ENCODE data around the gene DDI2. TPM values are rescaled to one million over a fixed set of nuclear protein-coding genes. Genes with fewer than 3 reads are reported as not detected.

DDI2 gene
- total and polyA plus RNA-seq, 4 donors = 9.5 to 72.5 (median 42.0) TPM

DNA sequence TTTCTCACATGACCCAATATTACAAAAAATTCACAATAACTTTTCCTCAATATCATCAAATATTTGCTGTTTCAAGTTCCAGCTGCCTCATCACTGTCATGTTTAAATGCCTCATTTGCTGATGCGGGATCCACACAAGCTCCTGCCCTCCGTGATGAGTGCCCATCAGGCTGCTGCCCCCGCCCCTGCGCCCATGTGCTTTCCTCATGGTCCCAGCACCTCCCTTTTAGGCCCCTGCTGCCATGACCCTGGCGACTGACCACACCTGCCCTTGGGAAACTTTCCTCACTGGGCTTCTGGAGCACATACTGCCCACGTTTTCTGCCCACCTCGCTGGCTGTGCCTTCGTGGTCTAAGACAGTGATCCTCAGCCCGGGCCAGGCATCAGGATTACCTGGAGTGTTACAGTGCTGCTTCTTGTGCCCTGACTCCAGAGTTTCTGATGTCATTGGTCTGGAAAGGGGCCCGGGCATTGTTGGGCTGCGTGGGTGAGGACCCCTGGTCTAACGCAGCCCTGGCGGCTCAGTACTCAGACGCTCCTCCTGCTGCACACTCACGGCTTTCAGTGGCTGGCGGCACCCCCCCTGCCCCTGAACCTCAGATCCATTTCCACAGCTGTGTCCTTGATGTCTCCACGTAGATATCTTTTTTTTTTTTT, 87.4 kb downstream of the DDI2 start:
- DNase-seq (ENCODE audit: low spot score) = no peak
- Histone ChIP-seq H3K27ac (ENCODE audit: low read depth in 1 of 2, low read length in 2 of 2) (peak overlapping the region; percentile 40 to 54), H3K36me3 (ENCODE audit: control insufficient read depth in 4 of 4, insufficient read depth in 3 of 4, low read depth in 1 of 4, low read length in 3 of 4) (peaks cover 0 to 1% (median 0%) of the 10 kb centered on the region in 4 donors), H3K4me1 (ENCODE audit: control insufficient read depth in 4 of 4, insufficient read depth in 4 of 4, low read length in 3 of 4) (peaks cover 0 to 12% (median 0%) of the 10 kb centered on the region in 4 donors), H3K4me3 (ENCODE audit: low read depth in 1 of 3, low read length in 3 of 3) (no peak overlapping the region), H3K9me3 (ENCODE audit: control insufficient read depth in 4 of 4, low read length in 3 of 4) (no peaks in the 10 kb centered on the region), H3K27me3 (ENCODE audit: control insufficient read depth in 4 of 4, insufficient read depth in 4 of 4, low read length in 3 of 4) (no peaks in the 10 kb centered on the region), H3K9ac (ENCODE audit: low read depth in 1 of 2, low read length in 2 of 2) (no peak overlapping the region)
- no peak for TF ChIP-seq GABPA (IDR thresholded peaks at IDR 0.05 in 1 of 2, conservative IDR thresholded peaks at IDR 0.05 in 1 of 2)
- no peak for TF ChIP-seq FOXA2 (IDR thresholded peaks at IDR 0.05)
- TF ChIP-seq RXRA (IDR thresholded peaks at IDR 0.05) = no peak
- TF ChIP-seq NR2F2 (IDR thresholded peaks at IDR 0.05) = no peak
- no peak for TF ChIP-seq RAD21 (IDR thresholded peaks at IDR 0.05)
- TF ChIP-seq HNF4G (IDR thresholded peaks at IDR 0.05) = no peak
- WGBS = 95% methylated on average over 17 of the region's 17 CpGs

DNA sequence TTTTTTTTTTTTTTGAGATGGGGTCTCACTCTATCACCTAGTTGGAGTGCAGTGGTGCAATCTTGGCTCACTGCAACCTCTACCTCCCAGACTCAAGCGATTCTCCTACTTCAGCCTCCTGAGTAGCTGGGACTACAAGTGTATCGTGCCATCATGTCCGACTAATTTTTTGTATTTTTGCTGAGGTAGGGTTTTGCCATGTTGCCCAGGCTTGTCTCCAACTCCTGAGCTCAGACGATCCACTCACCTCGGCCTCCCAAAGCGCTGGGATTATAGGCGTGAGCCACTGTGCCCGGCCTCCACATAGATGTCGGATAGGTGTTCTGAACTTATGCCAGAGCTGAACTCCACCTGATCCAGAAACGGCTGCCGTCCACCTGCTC, 87.9 kb downstream of the DDI2 start:
- no peaks in the 10 kb centered on the region for H3K36me3 ChIP-seq (ENCODE audit: control insufficient read depth in 4 of 4, insufficient read depth in 3 of 4, low read depth in 1 of 4, low read length in 3 of 4)
- H3K4me1 ChIP-seq (ENCODE audit: control insufficient read depth in 4 of 4, insufficient read depth in 4 of 4, low read length in 3 of 4) = peaks cover 0 to 12% (median 0%) of the 10 kb centered on the region in 4 donors
- no peaks in the 10 kb centered on the region for H3K27me3 ChIP-seq (ENCODE audit: control insufficient read depth in 4 of 4, insufficient read depth in 4 of 4, low read length in 3 of 4)
- no peak overlapping the region for H3K4me3 ChIP-seq (ENCODE audit: low read depth in 1 of 3, low read length in 3 of 3)
- H3K9me3 ChIP-seq (ENCODE audit: control insufficient read depth in 4 of 4, low read length in 3 of 4) = no peaks in the 10 kb centered on the region
- H3K9ac ChIP-seq (ENCODE audit: low read depth in 1 of 2, low read length in 2 of 2) = no peak overlapping the region
- no peak overlapping the region for H3K27ac ChIP-seq (ENCODE audit: low read depth in 1 of 2, low read length in 2 of 2)
- TF ChIP-seq FOXA2 (IDR thresholded peaks at IDR 0.05) (no peak), NR2F2 (IDR thresholded peaks at IDR 0.05) (no peak), RAD21 (IDR thresholded peaks at IDR 0.05) (no peak), JUND (IDR thresholded peaks at IDR 0.05) (no peak), YY1 (IDR thresholded peaks at IDR 0.05) (no peak), EGR1 (IDR thresholded peaks at IDR 0.05; ENCODE audit: low read depth in 2 of 2) (no peak), SP1 (IDR thresholded peaks at IDR 0.05) (no peak), TAF1 (conservative IDR thresholded peaks at IDR 0.05) (no peak), RXRA (IDR thresholded peaks at IDR 0.05) (no peak)
- TF ChIP-seq, protein P1, sequence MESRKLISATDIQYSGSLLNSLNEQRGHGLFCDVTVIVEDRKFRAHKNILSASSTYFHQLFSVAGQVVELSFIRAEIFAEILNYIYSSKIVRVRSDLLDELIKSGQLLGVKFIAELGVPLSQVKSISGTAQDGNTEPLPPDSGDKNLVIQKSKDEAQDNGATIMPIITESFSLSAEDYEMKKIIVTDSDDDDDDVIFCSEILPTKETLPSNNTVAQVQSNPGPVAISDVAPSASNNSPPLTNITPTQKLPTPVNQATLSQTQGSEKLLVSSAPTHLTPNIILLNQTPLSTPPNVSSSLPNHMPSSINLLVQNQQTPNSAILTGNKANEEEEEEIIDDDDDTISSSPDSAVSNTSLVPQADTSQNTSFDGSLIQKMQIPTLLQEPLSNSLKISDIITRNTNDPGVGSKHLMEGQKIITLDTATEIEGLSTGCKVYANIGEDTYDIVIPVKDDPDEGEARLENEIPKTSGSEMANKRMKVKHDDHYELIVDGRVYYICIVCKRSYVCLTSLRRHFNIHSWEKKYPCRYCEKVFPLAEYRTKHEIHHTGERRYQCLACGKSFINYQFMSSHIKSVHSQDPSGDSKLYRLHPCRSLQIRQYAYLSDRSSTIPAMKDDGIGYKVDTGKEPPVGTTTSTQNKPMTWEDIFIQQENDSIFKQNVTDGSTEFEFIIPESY (IDR thresholded peaks at IDR 0.05) = no peak
- TF ChIP-seq, protein P2, sequence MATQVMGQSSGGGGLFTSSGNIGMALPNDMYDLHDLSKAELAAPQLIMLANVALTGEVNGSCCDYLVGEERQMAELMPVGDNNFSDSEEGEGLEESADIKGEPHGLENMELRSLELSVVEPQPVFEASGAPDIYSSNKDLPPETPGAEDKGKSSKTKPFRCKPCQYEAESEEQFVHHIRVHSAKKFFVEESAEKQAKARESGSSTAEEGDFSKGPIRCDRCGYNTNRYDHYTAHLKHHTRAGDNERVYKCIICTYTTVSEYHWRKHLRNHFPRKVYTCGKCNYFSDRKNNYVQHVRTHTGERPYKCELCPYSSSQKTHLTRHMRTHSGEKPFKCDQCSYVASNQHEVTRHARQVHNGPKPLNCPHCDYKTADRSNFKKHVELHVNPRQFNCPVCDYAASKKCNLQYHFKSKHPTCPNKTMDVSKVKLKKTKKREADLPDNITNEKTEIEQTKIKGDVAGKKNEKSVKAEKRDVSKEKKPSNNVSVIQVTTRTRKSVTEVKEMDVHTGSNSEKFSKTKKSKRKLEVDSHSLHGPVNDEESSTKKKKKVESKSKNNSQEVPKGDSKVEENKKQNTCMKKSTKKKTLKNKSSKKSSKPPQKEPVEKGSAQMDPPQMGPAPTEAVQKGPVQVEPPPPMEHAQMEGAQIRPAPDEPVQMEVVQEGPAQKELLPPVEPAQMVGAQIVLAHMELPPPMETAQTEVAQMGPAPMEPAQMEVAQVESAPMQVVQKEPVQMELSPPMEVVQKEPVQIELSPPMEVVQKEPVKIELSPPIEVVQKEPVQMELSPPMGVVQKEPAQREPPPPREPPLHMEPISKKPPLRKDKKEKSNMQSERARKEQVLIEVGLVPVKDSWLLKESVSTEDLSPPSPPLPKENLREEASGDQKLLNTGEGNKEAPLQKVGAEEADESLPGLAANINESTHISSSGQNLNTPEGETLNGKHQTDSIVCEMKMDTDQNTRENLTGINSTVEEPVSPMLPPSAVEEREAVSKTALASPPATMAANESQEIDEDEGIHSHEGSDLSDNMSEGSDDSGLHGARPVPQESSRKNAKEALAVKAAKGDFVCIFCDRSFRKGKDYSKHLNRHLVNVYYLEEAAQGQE (IDR thresholded peaks at IDR 0.05) = no peak
- TF ChIP-seq, protein P3, sequence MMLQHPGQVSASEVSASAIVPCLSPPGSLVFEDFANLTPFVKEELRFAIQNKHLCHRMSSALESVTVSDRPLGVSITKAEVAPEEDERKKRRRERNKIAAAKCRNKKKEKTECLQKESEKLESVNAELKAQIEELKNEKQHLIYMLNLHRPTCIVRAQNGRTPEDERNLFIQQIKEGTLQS (IDR thresholded peaks at IDR 0.05) = no peak
- TF ChIP-seq, protein P4, sequence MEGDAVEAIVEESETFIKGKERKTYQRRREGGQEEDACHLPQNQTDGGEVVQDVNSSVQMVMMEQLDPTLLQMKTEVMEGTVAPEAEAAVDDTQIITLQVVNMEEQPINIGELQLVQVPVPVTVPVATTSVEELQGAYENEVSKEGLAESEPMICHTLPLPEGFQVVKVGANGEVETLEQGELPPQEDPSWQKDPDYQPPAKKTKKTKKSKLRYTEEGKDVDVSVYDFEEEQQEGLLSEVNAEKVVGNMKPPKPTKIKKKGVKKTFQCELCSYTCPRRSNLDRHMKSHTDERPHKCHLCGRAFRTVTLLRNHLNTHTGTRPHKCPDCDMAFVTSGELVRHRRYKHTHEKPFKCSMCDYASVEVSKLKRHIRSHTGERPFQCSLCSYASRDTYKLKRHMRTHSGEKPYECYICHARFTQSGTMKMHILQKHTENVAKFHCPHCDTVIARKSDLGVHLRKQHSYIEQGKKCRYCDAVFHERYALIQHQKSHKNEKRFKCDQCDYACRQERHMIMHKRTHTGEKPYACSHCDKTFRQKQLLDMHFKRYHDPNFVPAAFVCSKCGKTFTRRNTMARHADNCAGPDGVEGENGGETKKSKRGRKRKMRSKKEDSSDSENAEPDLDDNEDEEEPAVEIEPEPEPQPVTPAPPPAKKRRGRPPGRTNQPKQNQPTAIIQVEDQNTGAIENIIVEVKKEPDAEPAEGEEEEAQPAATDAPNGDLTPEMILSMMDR (IDR thresholded peaks at IDR 0.05; ENCODE audit: low read depth, low read length, missing input control) = no peak
- TF ChIP-seq, protein P5, sequence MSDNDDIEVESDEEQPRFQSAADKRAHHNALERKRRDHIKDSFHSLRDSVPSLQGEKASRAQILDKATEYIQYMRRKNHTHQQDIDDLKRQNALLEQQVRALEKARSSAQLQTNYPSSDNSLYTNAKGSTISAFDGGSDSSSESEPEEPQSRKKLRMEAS (IDR thresholded peaks at IDR 0.05) = no peak
- DNase-seq (ENCODE audit: low spot score) = no peak
- 97% methylated on average over 11 of the region's 11 CpGs for WGBS
